K562 (cell line): ENCODE results near the gene IL9. TPM values are rescaled to one million over a fixed set of nuclear protein-coding genes. Genes with fewer than 3 reads are reported as not detected.

Experiments
- ATAC-seq: fragments of 200-7000 bp; cut with Tn5 transposase; 3 replicates; pipeline ENCODE4 v1.9.1; 2020; ENCODE audit warnings: moderate library complexity
- BruUV-seq: library from RNA; stranded (reverse); fragments of 400-500 nt; replicated peaks from 2 replicates; lab custom pipeline; 2021; lab: Mats Ljungman, UMichigan
- CTCF ChIA-PET: fragments of 300-600 bp; formaldehyde crosslinking; extraction: SDS; loops from one replicate; lab custom pipeline; 2021; ENCODE audit warnings: low intra/inter-chr PET ratio; lab: Yijun Ruan, JAX
- POLR2A ChIA-PET: fragments of 300-600, 350-650 bp; sonication (Branson Sonifier 250); formaldehyde crosslinking; extraction: SDS; loops from one replicate; lab custom pipeline; 2021; ENCODE audit warnings: antibody characterized with exemption, inconsistent platforms; lab: Yijun Ruan, JAX
- DNase-seq, 4 experiments: peaks; one replicate each; pipeline versions ENCODE4 v3.0.0 to v3.0.0-alpha.2; 2011 to 2018; ENCODE audit warnings: low spot score in 3 of 4, mixed read lengths in 3 of 4; ENCODE audit errors: extremely low read depth in 1 of 4
- FAIRE-seq: peaks from 2 replicates; lab custom pipeline; 2011; peaks lifted over from hg19 to GRCh38; lab: Jason Lieb, UNC
- H2AFZ ChIP-seq: 2 replicates; pipeline ENCODE4 v1.6.0; 2011; ENCODE audit warnings: low read depth, low read length, control low read depth, inconsistent platforms
- H3K27ac ChIP-seq: fragments of 200-600 bp; 3 replicates; pipeline ENCODE4 v1.8.0; 2011; ENCODE audit warnings: low read depth, mild to moderate bottlenecking, control low read depth, inconsistent platforms, low read length, moderate library complexity, mixed read lengths; ENCODE audit errors: extremely low read depth
- H3K27me3 ChIP-seq, 2 experiments: fragments of 300-600 bp in 1 of 2; 2 replicates in 1 of 2; 3 replicates in 1 of 2; pipeline versions ENCODE4 v1.6.0 to v1.8.0; 2011; ENCODE audit warnings: inconsistent platforms in 2 of 2, low read length in 2 of 2, mild to moderate bottlenecking in 1 of 2, mixed read lengths in 1 of 2, moderate library complexity in 1 of 2; ENCODE audit not compliant: control insufficient read depth in 2 of 2, insufficient read depth in 2 of 2
- H3K36me3 ChIP-seq: fragments of 300-600 bp; 3 replicates; pipeline ENCODE4 v1.8.0; 2011; ENCODE audit warnings: mild to moderate bottlenecking, low read length, inconsistent platforms; ENCODE audit not compliant: control insufficient read depth, insufficient read depth
- H3K4me1 ChIP-seq, 2 experiments: fragments of 200-600 bp in 1 of 2; replicated peaks in 1 of 2; 2 replicates in 1 of 2; 3 replicates in 1 of 2; pipeline versions ENCODE4 v1.5.1 to v1.8.0; 2011; ENCODE audit warnings: inconsistent platforms in 2 of 2, low read length in 2 of 2, mild to moderate bottlenecking in 1 of 2, mixed read lengths in 1 of 2, moderate library complexity in 1 of 2; ENCODE audit not compliant: control insufficient read depth in 2 of 2, insufficient read depth in 2 of 2
- H3K4me2 ChIP-seq: 2 replicates; pipeline ENCODE4 v1.6.1; 2011; ENCODE audit warnings: low read length, control low read depth, inconsistent platforms, mixed read lengths; ENCODE audit not compliant: insufficient read depth
- H3K4me3 ChIP-seq: fragments of 200-600 bp; sonication (generic), shearing (Covaris generic); 2 replicates; pipeline ENCODE4 v1.5.1; 2016; ENCODE audit warnings: control low read depth, inconsistent platforms
- H3K79me2 ChIP-seq: fragments of 200-600 bp; 3 replicates; pipeline ENCODE4 v1.8.0; 2011; ENCODE audit warnings: low read length, inconsistent platforms; ENCODE audit not compliant: control insufficient read depth, insufficient read depth
- H3K9ac ChIP-seq, 2 experiments: 2 replicates each; pipeline versions ENCODE4 v1.6.0 to v1.6.1; 2011; ENCODE audit warnings: low read depth in 2 of 2, low read length in 2 of 2, control low read depth in 1 of 2, inconsistent platforms in 1 of 2, mild to moderate bottlenecking in 1 of 2, mixed read lengths in 1 of 2; ENCODE audit not compliant: insufficient read depth in 1 of 2
- H3K9me1 ChIP-seq: one replicate; pipeline ENCODE4 v1.6.0; 2011; ENCODE audit warnings: inconsistent platforms, mild to moderate bottlenecking, low read length, moderate library complexity; ENCODE audit not compliant: control insufficient read depth, insufficient read depth
- H3K9me3 ChIP-seq: replicated peaks from 2 replicates; pipeline ENCODE4 v1.5.1; 2011; ENCODE audit warnings: low read depth, low read length, inconsistent platforms; ENCODE audit not compliant: control insufficient read depth, insufficient read depth
- H4K20me1 ChIP-seq: replicated peaks from 2 replicates; pipeline ENCODE4 v1.6.1; 2011; ENCODE audit warnings: low read length, inconsistent platforms, mixed read lengths; ENCODE audit not compliant: control insufficient read depth, insufficient read depth
- GABPB1 ChIP-seq: sonication (generic); formaldehyde crosslinking; IDR thresholded peaks from 2 replicates; pipeline ENCODE4 v1.8.0; 2022; ENCODE audit warnings: mild to moderate bottlenecking, missing genetic modification reagents
- HDGF ChIP-seq: fragments of 450-650 bp; IDR thresholded peaks from 2 replicates; pipeline ENCODE4 v1.6.1; 2016
- NFE2 ChIP-seq: IDR thresholded peaks from 2 replicates; pipeline ENCODE4 v1.6.1; 2014; ENCODE audit warnings: antibody characterized with exemption, low read depth
- NR2F6 ChIP-seq: fragments of 450-650 bp; formaldehyde crosslinking; IDR thresholded peaks from 2 replicates; pipeline ENCODE4 v1.4.0; 2020; ENCODE audit warnings: mild to moderate bottlenecking
- RBM22 ChIP-seq: fragments of 200-400 bp; formaldehyde crosslinking; IDR thresholded peaks from 2 replicates; pipeline ENCODE4 v1.6.1; 2018; ENCODE audit warnings: low read length, low read depth; ENCODE audit not compliant: poor library complexity, severe bottlenecking
- TAF15 ChIP-seq: fragments of 200-400 bp; formaldehyde crosslinking; IDR thresholded peaks from 2 replicates; pipeline ENCODE4 v1.6.1; 2017; ENCODE audit warnings: mild to moderate bottlenecking, low read depth, low read length, moderate library complexity
- ZNF3 ChIP-seq: fragments of 250-450 bp; sonication (Bioruptor Pico); IDR thresholded peaks from 2 replicates; pipeline ENCODE4 v1.5.0; 2021; ENCODE audit warnings: mild to moderate bottlenecking, moderate library complexity
- ZNF707 ChIP-seq: fragments of 250-450 bp; sonication (Bioruptor Pico); conservative IDR thresholded peaks from 2 replicates; pipeline ENCODE4 v1.8.0; 2022; ENCODE audit warnings: inconsistent platforms, mild to moderate bottlenecking, moderate library complexity
- WGBS: fragments of 100-300 bp; shearing (Covaris generic); methylation state at CpG from one replicate; pipeline ENCODE4 v1.1.6; 2016; ENCODE audit warnings: low coverage, mixed read lengths; ENCODE audit not compliant: insufficient coverage; ENCODE audit errors: missing lambda C conversion rate; 5-methylcytosine and 5-hydroxymethylcytosine counted together
- in situ Hi-C: fragments of 300-500 bp; cut with MboI; formaldehyde crosslinking; loops from 4 replicates; pipeline ENCODE4 v1.15.0; 2018; ENCODE audit warnings: inconsistent platforms, mixed read lengths
- intact Hi-C: fragments of 100-400 bp; cut with micrococcal nuclease; formaldehyde crosslinking; loops from 2 replicates; pipeline ENCODE4 v1.14.2; 2022
- polyA plus RNA-seq, 8 experiments: library from polyadenylated mRNA; depleted of rRNA in 4 of 8; stranded (reverse) in 5 of 8; unstranded in 3 of 8; fragments of >200 nt; fragmentation: Nextera tagmentation in 2 of 8; fragmentation: Illumina TruSeq in 1 of 8; extraction: Ambion mirVana in 2 of 8; extraction: Trizol in 1 of 8; gene quantifications; 2 replicates each; pipeline versions ENCODE4 v1.2.1 to v1.2.3, GENCODE V29; 2011 to 2014; ENCODE audit warnings: inconsistent platforms in 1 of 8, missing spikeins in 1 of 8
- total RNA-seq, 7 experiments: library from RNA; depleted of rRNA in 6 of 7; stranded (reverse); fragments of >200 nt in 6 of 7; fragmentation: Illumina TruSeq in 2 of 7; extraction: Trizol in 2 of 7; gene quantifications; 2 replicates each; pipeline versions ENCODE4 v1.2.1 to v1.2.3, GENCODE V29; 2011 to 2021; ENCODE audit warnings: low replicate concordance in 1 of 7
- TF ChIP-seq, protein P1 (sequence below): sonication (generic); formaldehyde crosslinking; IDR thresholded peaks from 2 replicates; pipeline ENCODE4 v1.8.0; 2022; ENCODE audit warnings: mild to moderate bottlenecking, missing genetic modification reagents

The IL9 gene
- total and polyA plus RNA-seq, 9 of the 15 experiments (the other 6 are each of a cell fraction or from before 2014, with no cell fraction given) = not detected

DNA sequence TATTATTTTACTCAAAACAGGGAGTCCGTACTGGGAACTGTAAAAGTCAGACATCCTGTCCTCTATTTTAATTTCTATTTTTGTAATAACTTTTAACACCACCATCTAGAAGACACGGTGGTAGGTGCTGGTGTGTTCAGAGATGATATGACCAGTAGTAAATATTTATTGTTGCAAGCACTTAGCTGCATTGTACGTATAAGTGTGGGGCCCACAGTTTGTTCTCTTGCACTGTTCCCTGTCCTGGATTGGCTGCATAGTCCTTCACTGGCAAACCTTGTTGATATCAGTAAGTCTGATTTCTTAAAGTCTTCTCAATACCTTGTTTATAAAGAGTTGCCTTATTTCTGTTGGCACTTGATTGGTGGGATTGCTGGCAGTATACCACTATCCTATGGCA, 24.6 kb upstream of the IL9 start:
- Histone ChIP-seq H3K27ac (no peak overlapping the region), H3K36me3 (no peaks in the 10 kb centered on the region), H3K4me3 (no peak overlapping the region), H3K4me2 (no peak overlapping the region), H4K20me1 (no peaks in the 10 kb centered on the region), H2AFZ (no peak overlapping the region), H3K9ac (no peak overlapping the region), H3K27me3 (peaks cover 4 to 9% of the 10 kb centered on the region in 2 experiments; a peak in 2 of 5 replicates), H3K4me1 (no peaks in the 10 kb centered on the region), H3K79me2 (no peaks in the 10 kb centered on the region), H3K9me1 (no peaks in the 10 kb centered on the region), H3K9me3 (no peaks in the 10 kb centered on the region)
- TF ChIP-seq NR2F6 (CRISPR knock-in tag) (no peak), NFE2 (no peak), RBM22 (no peak), HDGF (no peak), ZNF707 (CRISPR knock-in tag) (no peak), TAF15 (no peak), ZNF3 (CRISPR knock-in tag) (no peak), GABPB1 (no peak)
- TF ChIP-seq, protein P1, sequence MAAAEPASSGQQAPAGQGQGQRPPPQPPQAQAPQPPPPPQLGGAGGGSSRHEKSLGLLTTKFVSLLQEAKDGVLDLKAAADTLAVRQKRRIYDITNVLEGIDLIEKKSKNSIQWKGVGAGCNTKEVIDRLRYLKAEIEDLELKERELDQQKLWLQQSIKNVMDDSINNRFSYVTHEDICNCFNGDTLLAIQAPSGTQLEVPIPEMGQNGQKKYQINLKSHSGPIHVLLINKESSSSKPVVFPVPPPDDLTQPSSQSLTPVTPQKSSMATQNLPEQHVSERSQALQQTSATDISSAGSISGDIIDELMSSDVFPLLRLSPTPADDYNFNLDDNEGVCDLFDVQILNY = no peak
- CTCF ChIA-PET = no interaction called here
- 2% methylated on average over 3 of the region's 3 CpGs for WGBS
- BruUV-seq = no TSS peak
- POLR2A ChIA-PET = no interaction called here
- FAIRE-seq (no peak), DNase-seq (no peak), ATAC-seq (no peak)
- intact Hi-C loops (no loop called here), in situ Hi-C loops (no loop called here)
